Cardiac muscle cell (in vitro differentiated cells and primary cell): ENCODE measurements around the gene COL4A1. TPM values are rescaled to one million over a fixed set of nuclear protein-coding genes. Genes with fewer than 3 reads are reported as not detected.
A peak's percentile ranks its signal among the peaks of the same experiment; 100 is the strongest.

Source experiments
- DNase-seq, 2 donors: peaks; one replicate each; pipeline versions ENCODE4 v3.0.0 to v3.0.0-alpha.2; 2010 to 2017; ENCODE audit warnings: low read depth in 1 of 2, low spot score in 1 of 2
- H3K27ac ChIP-seq: fragments of 200-600 bp; sonication (generic); 2 replicates; pipeline ENCODE4 v1.5.1; 2016
- H3K27me3 ChIP-seq: fragments of 200-600 bp; sonication (generic); 2 replicates; pipeline ENCODE4 v1.6.0; 2016; ENCODE audit warnings: control low read depth
- H3K36me3 ChIP-seq: fragments of 200-600 bp; sonication (generic); 2 replicates; pipeline ENCODE4 v1.5.1; 2016; ENCODE audit warnings: control low read depth
- H3K4me1 ChIP-seq: fragments of 200-600 bp; sonication (generic); 2 replicates; pipeline ENCODE4 v1.8.1; 2017; ENCODE audit warnings: low read depth, mild to moderate bottlenecking, mixed run types
- H3K4me3 ChIP-seq: fragments of 200-600 bp; sonication (generic); 2 replicates; pipeline ENCODE4 v1.5.1; 2016; ENCODE audit warnings: mild to moderate bottlenecking
- H3K9me3 ChIP-seq: fragments of 200-600 bp; sonication (generic); 2 replicates; pipeline ENCODE4 v1.5.1; 2017; ENCODE audit warnings: low read depth, mild to moderate bottlenecking, control low read depth
- polyA plus RNA-seq: library from polyadenylated mRNA; unstranded; fragments of >200 nt; fragmentation: Nextera tagmentation; extraction: Ambion mirVana; gene quantifications from 2 replicates; pipeline ENCODE4 v1.2.1, GENCODE V29; 2016
- total RNA-seq: library from RNA; depleted of rRNA; stranded (reverse); fragments of >200 nt; gene quantifications from 2 replicates; pipeline ENCODE4 v1.2.3, GENCODE V29; 2016
- TF ChIP-seq, protein P1 (sequence below): IDR thresholded peaks from 2 replicates; pipeline ENCODE4 v1.5.1; 2012; ENCODE audit warnings: low read depth, mild to moderate bottlenecking, low read length

COL4A1 gene
- total and polyA plus RNA-seq, 2 experiments from 2014 or later, result 73.9 to 171 TPM

DNA sequence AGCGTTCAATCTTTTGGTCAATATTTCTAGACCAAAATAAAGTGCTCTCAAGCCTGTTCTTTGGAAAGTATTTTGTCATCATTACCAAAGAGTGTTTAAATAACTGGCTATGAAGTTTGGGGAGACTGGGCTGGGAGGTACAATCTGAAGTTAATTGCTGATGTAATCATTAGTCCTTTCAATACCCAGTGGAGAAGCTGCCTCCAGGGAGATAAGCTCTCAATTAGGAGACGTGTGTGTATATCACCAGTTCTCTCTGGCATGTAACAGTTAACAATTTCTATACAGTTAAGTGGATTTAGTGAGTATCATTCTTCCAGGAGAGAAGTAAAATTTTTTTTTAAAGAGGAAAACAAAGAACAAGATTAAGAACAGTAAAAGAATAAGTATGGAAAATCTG is 1.4 kb downstream of the COL4A1 start:
- peak overlapping the region; percentile 71 for H3K4me3 ChIP-seq
- no peak for DNase-seq
- H3K27ac ChIP-seq, result no peak overlapping the region
- H3K36me3 ChIP-seq, result no peaks in the 10 kb centered on the region
- peaks cover 17% of the 10 kb centered on the region for H3K4me1 ChIP-seq
- peaks cover 3% of the 10 kb centered on the region for H3K27me3 ChIP-seq
- TF ChIP-seq, protein P1, sequence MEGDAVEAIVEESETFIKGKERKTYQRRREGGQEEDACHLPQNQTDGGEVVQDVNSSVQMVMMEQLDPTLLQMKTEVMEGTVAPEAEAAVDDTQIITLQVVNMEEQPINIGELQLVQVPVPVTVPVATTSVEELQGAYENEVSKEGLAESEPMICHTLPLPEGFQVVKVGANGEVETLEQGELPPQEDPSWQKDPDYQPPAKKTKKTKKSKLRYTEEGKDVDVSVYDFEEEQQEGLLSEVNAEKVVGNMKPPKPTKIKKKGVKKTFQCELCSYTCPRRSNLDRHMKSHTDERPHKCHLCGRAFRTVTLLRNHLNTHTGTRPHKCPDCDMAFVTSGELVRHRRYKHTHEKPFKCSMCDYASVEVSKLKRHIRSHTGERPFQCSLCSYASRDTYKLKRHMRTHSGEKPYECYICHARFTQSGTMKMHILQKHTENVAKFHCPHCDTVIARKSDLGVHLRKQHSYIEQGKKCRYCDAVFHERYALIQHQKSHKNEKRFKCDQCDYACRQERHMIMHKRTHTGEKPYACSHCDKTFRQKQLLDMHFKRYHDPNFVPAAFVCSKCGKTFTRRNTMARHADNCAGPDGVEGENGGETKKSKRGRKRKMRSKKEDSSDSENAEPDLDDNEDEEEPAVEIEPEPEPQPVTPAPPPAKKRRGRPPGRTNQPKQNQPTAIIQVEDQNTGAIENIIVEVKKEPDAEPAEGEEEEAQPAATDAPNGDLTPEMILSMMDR, result no peak
- H3K9me3 ChIP-seq, result no peaks in the 10 kb centered on the region

DNA sequence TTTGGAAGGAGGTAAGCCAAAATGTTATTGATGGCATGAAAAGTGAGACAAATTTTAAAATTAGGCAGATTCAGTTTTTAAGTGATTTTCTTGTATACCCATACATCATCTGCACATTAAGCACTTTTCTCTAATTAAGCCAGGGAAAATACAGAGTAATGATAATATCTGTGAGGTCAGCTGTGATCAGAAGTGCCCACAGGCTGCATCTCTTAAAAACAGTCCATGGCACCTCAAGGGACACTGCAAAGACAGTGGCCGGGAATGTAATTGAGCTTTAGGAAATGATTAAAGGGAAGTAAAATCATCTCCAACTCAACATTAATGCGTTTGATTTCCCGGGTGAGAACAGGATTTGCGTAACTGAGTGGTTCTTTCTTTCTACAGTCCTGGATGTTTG is 2.0 kb downstream of the COL4A1 start:
- Histone ChIP-seq H3K4me3 (no peak overlapping the region), H3K27me3 (peaks cover 3% of the 10 kb centered on the region), H3K4me1 (peaks cover 16% of the 10 kb centered on the region), H3K27ac (no peak overlapping the region), H3K9me3 (no peaks in the 10 kb centered on the region), H3K36me3 (no peaks in the 10 kb centered on the region)
- TF ChIP-seq, protein P1, result no peak
- DNase-seq, result no peak

DNA sequence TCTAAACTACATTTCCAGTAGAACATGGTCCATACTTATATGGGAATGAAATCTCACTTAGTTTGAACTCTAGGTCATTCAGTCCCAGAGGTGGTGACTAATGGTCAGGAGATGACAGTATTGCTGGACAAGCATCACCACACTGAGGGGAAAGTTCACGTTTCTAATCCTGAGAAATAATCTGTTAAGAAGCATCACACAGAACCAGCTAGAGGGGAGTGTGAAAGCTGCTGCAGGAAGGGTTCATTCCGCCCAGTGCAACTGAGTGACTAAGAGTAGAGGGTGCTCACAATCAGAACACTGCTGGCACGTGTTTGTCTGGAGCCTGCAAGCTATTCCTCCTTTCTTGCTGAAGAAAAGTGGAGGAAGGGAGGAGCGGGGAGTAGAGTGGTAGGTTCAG is 2.7 kb downstream of the COL4A1 start:
- no peak overlapping the region for H3K27ac ChIP-seq
- peak in 1 of 2 donors; percentile 61 for DNase-seq
- H3K4me1 ChIP-seq, result peaks cover 12% of the 10 kb centered on the region
- no peaks in the 10 kb centered on the region for H3K9me3 ChIP-seq
- H3K27me3 ChIP-seq, result peaks cover 3% of the 10 kb centered on the region
- no peaks in the 10 kb centered on the region for H3K36me3 ChIP-seq
- TF ChIP-seq, protein P1, result no peak
- no peak overlapping the region for H3K4me3 ChIP-seq

DNA sequence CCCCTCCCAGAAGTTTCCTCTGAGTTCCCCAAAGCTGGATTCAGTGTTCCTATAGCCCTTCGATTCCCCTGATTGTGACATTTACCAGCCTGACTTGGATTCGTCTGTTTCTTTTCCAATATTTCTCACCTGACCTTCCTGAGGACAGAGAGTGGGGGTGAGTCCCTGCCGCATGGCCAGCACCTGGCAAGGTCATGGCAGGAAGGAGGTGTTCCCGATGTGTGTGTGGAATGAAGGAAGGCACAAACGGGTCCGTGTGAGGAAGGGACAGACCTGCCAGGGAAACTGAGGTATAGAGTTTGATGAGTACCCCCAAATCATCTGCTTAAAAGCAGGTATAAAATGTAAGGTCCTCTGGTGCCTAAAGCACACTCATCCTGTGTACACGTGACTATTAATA is 3.3 kb downstream of the COL4A1 start:
- DNase-seq, result no peak
- peaks cover 3% of the 10 kb centered on the region for H3K27me3 ChIP-seq
- TF ChIP-seq, protein P1, result no peak
- H3K27ac ChIP-seq, result no peak overlapping the region
- H3K9me3 ChIP-seq, result no peaks in the 10 kb centered on the region
- H3K4me1 ChIP-seq, result peaks cover 12% of the 10 kb centered on the region
- H3K4me3 ChIP-seq, result no peak overlapping the region
- no peaks in the 10 kb centered on the region for H3K36me3 ChIP-seq

DNA sequence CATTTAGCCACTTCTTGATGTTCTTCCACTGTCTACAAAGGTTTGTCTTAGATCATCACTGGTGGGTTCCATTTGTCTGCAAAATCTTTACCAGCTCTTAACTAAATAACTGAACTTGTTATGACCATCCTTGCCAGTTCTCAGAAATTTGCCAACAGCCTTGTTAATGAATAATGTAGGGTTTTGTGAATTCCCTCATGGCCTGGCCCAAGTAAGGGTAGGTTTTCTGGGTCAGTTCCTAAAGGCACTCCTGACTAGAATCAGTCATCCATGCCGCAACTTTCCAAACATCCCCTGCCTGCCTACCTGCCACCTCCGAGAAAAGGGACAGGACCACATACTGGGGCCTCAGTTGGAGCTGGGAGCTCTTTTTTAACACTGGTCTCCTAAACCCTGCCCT is 4.0 kb downstream of the COL4A1 start:
- Histone ChIP-seq H3K4me1 (peaks cover 10% of the 10 kb centered on the region), H3K27me3 (peaks cover 3% of the 10 kb centered on the region), H3K4me3 (no peak overlapping the region), H3K27ac (no peak overlapping the region), H3K9me3 (no peaks in the 10 kb centered on the region), H3K36me3 (no peaks in the 10 kb centered on the region)
- DNase-seq, result no peak
- TF ChIP-seq, protein P1, result no peak
